T-helper 2 cell (primary cell): Measurements from ENCODE around the gene GREB1L.
"Not testable (repeated sequence)": the region's sequence is repeated elsewhere in the genome, so short reads cannot be mapped to it uniquely, and the experiment has no call there.

ENCODE experiments used
- DNase-seq, 5 experiments: peaks; one replicate each; pipeline versions ENCODE4 v3.0.0 to v3.0.0-alpha.2; 2012 to 2022
- total RNA-seq, 2 donors: gene quantifications; one replicate each; lab custom pipeline; 2026; lab: John Stamatoyannopoulos, UW

GREB1L gene
- total RNA-seq, result 0 to 0.94 reads per million in 2 donors

- DNase-seq, result peak in 1 of 5 experiments; percentile 38
Observed at GRCh38 chr18:21242141-21242779, at the start of gene GREB1L. Gene GREB1L, plus strand, starts transcription at chr18:21242232. Its CDS starts 141,287 bp downstream, at chr18:21383519.

- DNase-seq, result no peak
Observed at GRCh38 chr18:21192308-21192624, 49.8 kb upstream of the GREB1L start.

- DNase-seq, result peak in 1 of 5 experiments; percentile 28
Observed at GRCh38 chr18:21194871-21195771, 46.9 kb upstream of the GREB1L start.

GRCh38 chr18:21196426-21196825 lies 45.6 kb upstream of the GREB1L start:
- no peak for DNase-seq

GRCh38 chr18:21203126-21203525 lies 38.9 kb upstream of the GREB1L start:
- no peak for DNase-seq

GRCh38 chr18:21203542-21204241 lies 38.3 kb upstream of the GREB1L start:
- DNase-seq, result no peak

GRCh38 chr18:21205695-21206094 lies 36.3 kb upstream of the GREB1L start:
- DNase-seq, result no peak

GRCh38 chr18:21210278-21210677 lies 31.8 kb upstream of the GREB1L start:
- DNase-seq, result no peak

GRCh38 chr18:21210784-21211183 lies 31.2 kb upstream of the GREB1L start:
- no peak for DNase-seq

GRCh38 chr18:21214409-21214808 lies 27.6 kb upstream of the GREB1L start:
- not testable (repeated sequence) for DNase-seq

- no peak for DNase-seq
Observed at GRCh38 chr18:21215490-21215889, 26.5 kb upstream of the GREB1L start.

- no peak for DNase-seq
Observed at GRCh38 chr18:21218862-21219261, 23.2 kb upstream of the GREB1L start.

- DNase-seq, result no peak
Observed at GRCh38 chr18:21230436-21230835, 11.6 kb upstream of the GREB1L start.

GRCh38 chr18:21241301-21242048 lies 557 bp upstream of the GREB1L start:
- DNase-seq, result no peak

GRCh38 chr18:21242780-21243401 lies 859 bp downstream of the GREB1L start:
- no peak for DNase-seq

GRCh38 chr18:21254576-21254975 lies 12.5 kb downstream of the GREB1L start:
- no peak for DNase-seq

- DNase-seq, result no peak
Observed at GRCh38 chr18:21255211-21255610, 13.2 kb downstream of the GREB1L start.

- no peak for DNase-seq
Observed at GRCh38 chr18:21257386-21257785, 15.4 kb downstream of the GREB1L start.

- DNase-seq, result no peak
Observed at GRCh38 chr18:21260621-21261020, 18.6 kb downstream of the GREB1L start.

GRCh38 chr18:21261352-21261751 lies 19.3 kb downstream of the GREB1L start:
- DNase-seq, result no peak

- DNase-seq, result no peak
Observed at GRCh38 chr18:21262244-21262643, 20.2 kb downstream of the GREB1L start.

- DNase-seq, result no peak
Observed at GRCh38 chr18:21262979-21263378, 20.9 kb downstream of the GREB1L start.
